Body of pancreas (tissue), 4 donors: ENCODE results near the gene GCDH.

ENCODE experiments used
- POLR2A ChIP-seq, 3 donors: fragments of 450-650 bp; IDR thresholded peaks; one replicate each; pipeline ENCODE4 v1.6.1; 2016; ENCODE audit warnings: antibody characterized with exemption in 3 of 3, mild to moderate bottlenecking in 2 of 3
- TF ChIP-seq, protein P1 (sequence below), 7 experiments: fragments of 450-650 bp in 4 of 7; fragments of 200-600 bp in 3 of 7; sonication (generic) in 3 of 7; IDR thresholded peaks; one replicate each; pipeline ENCODE4 v1.5.1; 2016 to 2019; ENCODE audit warnings: antibody characterized with exemption in 7 of 7

DNA sequence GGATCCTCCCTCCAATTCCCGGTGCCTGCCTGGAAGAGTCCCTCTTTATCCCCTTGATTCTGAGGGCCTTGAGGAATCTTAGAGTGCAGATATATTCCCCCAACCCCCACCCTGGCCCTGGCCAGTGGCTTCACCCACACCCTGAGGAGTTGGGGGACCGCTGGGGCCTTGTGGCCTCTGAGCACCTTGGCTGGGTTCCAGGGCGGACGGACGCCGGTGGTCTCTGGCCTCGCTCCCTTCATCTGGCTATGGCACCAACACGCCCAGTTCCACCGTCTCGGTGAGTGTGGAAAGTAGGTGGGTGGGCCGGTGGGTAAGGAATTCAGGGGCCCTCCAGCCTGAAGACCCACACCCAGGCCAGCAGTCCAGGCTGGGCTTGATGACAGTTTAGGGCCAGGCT is 47.6 kb upstream of the GCDH start:
- TF ChIP-seq, protein P1, sequence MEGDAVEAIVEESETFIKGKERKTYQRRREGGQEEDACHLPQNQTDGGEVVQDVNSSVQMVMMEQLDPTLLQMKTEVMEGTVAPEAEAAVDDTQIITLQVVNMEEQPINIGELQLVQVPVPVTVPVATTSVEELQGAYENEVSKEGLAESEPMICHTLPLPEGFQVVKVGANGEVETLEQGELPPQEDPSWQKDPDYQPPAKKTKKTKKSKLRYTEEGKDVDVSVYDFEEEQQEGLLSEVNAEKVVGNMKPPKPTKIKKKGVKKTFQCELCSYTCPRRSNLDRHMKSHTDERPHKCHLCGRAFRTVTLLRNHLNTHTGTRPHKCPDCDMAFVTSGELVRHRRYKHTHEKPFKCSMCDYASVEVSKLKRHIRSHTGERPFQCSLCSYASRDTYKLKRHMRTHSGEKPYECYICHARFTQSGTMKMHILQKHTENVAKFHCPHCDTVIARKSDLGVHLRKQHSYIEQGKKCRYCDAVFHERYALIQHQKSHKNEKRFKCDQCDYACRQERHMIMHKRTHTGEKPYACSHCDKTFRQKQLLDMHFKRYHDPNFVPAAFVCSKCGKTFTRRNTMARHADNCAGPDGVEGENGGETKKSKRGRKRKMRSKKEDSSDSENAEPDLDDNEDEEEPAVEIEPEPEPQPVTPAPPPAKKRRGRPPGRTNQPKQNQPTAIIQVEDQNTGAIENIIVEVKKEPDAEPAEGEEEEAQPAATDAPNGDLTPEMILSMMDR (IDR thresholded peaks at IDR 0.05) = no peak
- no peak for TF ChIP-seq POLR2A (IDR thresholded peaks at IDR 0.05)
